HepG2 (cell line): Measurements from ENCODE around the gene FMNL2. TPM values are rescaled to one million over a fixed set of nuclear protein-coding genes. Genes with fewer than 3 reads are reported as not detected.
A peak's percentile ranks its signal among the peaks of the same experiment; 100 is the strongest.

Experiments used
- AHDC1 ChIP-seq: sonication (generic); formaldehyde crosslinking; IDR thresholded peaks from 2 replicates; pipeline ENCODE4 v1.5.1; 2020; ENCODE audit warnings: mild to moderate bottlenecking, missing genetic modification reagents, borderline replicate concordance
- GFI1 ChIP-seq: sonication (generic); formaldehyde crosslinking; IDR thresholded peaks from 2 replicates; pipeline ENCODE4 v1.5.0; 2020; ENCODE audit warnings: missing genetic modification reagents, mild to moderate bottlenecking, borderline replicate concordance
- GPBP1L1 ChIP-seq: sonication (generic); formaldehyde crosslinking; IDR thresholded peaks from 2 replicates; pipeline ENCODE4 v1.5.0; 2020; ENCODE audit warnings: mild to moderate bottlenecking, missing genetic modification reagents
- HNRNPK ChIP-seq: fragments of 200-400 bp; formaldehyde crosslinking; IDR thresholded peaks from 2 replicates; pipeline ENCODE4 v1.6.1; 2018; ENCODE audit warnings: low read length, low read depth, moderate library complexity, mild to moderate bottlenecking; ENCODE audit not compliant: poor library complexity, severe bottlenecking
- KDM4B ChIP-seq: sonication (generic); formaldehyde crosslinking; IDR thresholded peaks from 2 replicates; pipeline ENCODE4 v1.4.0; 2020; ENCODE audit warnings: missing genetic modification reagents
- MAZ ChIP-seq, 2 experiments: sonication (generic) in 1 of 2; formaldehyde crosslinking in 1 of 2; IDR thresholded peaks; 2 replicates each; pipeline versions ENCODE4 v1.5.0 to v1.6.1; 2012 to 2020; ENCODE audit warnings: low read depth in 2 of 2, mild to moderate bottlenecking in 2 of 2, borderline replicate concordance in 1 of 2, improper control_type of control experiment in 1 of 2, low read length in 1 of 2, missing genetic modification reagents in 1 of 2, moderate library complexity in 1 of 2
- NBN ChIP-seq: fragments of 450-650 bp; conservative IDR thresholded peaks from 2 replicates; pipeline ENCODE4 v1.6.1; 2017
- NR2C2 ChIP-seq: sonication (generic); formaldehyde crosslinking; IDR thresholded peaks from 2 replicates; pipeline ENCODE4 v1.4.0; 2020; ENCODE audit warnings: missing genetic modification reagents, mild to moderate bottlenecking, moderate library complexity, borderline replicate concordance
- NR2F6 ChIP-seq, 2 experiments: IDR thresholded peaks; 2 replicates each; pipeline ENCODE4 v1.6.1; 2016; ENCODE audit warnings: antibody characterized with exemption in 1 of 2, mild to moderate bottlenecking in 1 of 2
- PITX1 ChIP-seq: sonication (generic); formaldehyde crosslinking; IDR thresholded peaks from 2 replicates; pipeline ENCODE4 v1.5.1; 2020; ENCODE audit warnings: mild to moderate bottlenecking, missing genetic modification reagents
- RAD51 ChIP-seq: fragments of 450-650 bp; IDR thresholded peaks from 2 replicates; pipeline ENCODE4 v1.6.1; 2016; ENCODE audit warnings: borderline replicate concordance
- RBM22 ChIP-seq: fragments of 200-400 bp; formaldehyde crosslinking; optimal IDR thresholded peaks from 2 replicates; pipeline ENCODE3; 2017; ENCODE audit warnings: mild to moderate bottlenecking, low read length, moderate library complexity
- WIZ ChIP-seq: sonication (generic); formaldehyde crosslinking; IDR thresholded peaks from 2 replicates; pipeline ENCODE4 v1.5.1; 2020; ENCODE audit warnings: mild to moderate bottlenecking, missing genetic modification reagents
- ZBTB26 ChIP-seq: IDR thresholded peaks from 2 replicates; pipeline ENCODE4 v1.6.1; 2016; ENCODE audit warnings: missing compliant biosample characterization, missing genetic modification reagents, borderline replicate concordance
- ZGPAT ChIP-seq: IDR thresholded peaks from 2 replicates; pipeline ENCODE4 v1.6.1; 2016; ENCODE audit warnings: mild to moderate bottlenecking
- ZMYM4 ChIP-seq: sonication (generic); formaldehyde crosslinking; IDR thresholded peaks from 2 replicates; pipeline ENCODE4 v1.8.1; 2023; ENCODE audit warnings: mild to moderate bottlenecking, missing genetic modification reagents
- ZNF205 ChIP-seq: IDR thresholded peaks from 2 replicates; pipeline ENCODE4 v1.6.1; 2018; ENCODE audit warnings: missing biosample characterization, missing genetic modification reagents
- ZNF24 ChIP-seq: fragments of 450-650 bp; IDR thresholded peaks from 2 replicates; pipeline ENCODE4 v1.6.1; 2017; ENCODE audit warnings: antibody characterized with exemption, mild to moderate bottlenecking
- ZNF570 ChIP-seq: sonication (generic); formaldehyde crosslinking; IDR thresholded peaks from 2 replicates; pipeline ENCODE4 v1.4.0; 2020; ENCODE audit warnings: mild to moderate bottlenecking, missing genetic modification reagents, borderline replicate concordance
- ZNF580 ChIP-seq: IDR thresholded peaks from 2 replicates; pipeline ENCODE4 v1.6.1; 2016; ENCODE audit warnings: low read depth, borderline replicate concordance
- polyA plus RNA-seq, 8 experiments: library from polyadenylated mRNA; depleted of rRNA in 3 of 8; stranded (reverse) in 7 of 8; unstranded in 1 of 8; fragments of >200 nt; fragmentation: Illumina TruSeq in 4 of 8; extraction: Trizol in 4 of 8; gene quantifications; 2 replicates each; pipeline versions ENCODE4 v1.2.1 to v1.2.3, GENCODE V29; 2011 to 2016; ENCODE audit warnings: low read depth in 4 of 8, missing spikeins in 1 of 8, mixed read lengths in 1 of 8; ENCODE audit not compliant: insufficient read depth in 1 of 8
- total RNA-seq, 5 experiments: library from RNA; depleted of rRNA; stranded (reverse); fragments of >200 nt; fragmentation: Illumina TruSeq; extraction: Trizol; gene quantifications; 2 replicates each; pipeline ENCODE4 v1.2.3, GENCODE V29; 2016; ENCODE audit warnings: low read depth in 1 of 5

The FMNL2 gene
- total and polyA plus RNA-seq, 2 of the 13 experiments (the other 11 are each of a cell fraction or from before 2014, with no cell fraction given): 66.5 to 67.7 TPM

DNA sequence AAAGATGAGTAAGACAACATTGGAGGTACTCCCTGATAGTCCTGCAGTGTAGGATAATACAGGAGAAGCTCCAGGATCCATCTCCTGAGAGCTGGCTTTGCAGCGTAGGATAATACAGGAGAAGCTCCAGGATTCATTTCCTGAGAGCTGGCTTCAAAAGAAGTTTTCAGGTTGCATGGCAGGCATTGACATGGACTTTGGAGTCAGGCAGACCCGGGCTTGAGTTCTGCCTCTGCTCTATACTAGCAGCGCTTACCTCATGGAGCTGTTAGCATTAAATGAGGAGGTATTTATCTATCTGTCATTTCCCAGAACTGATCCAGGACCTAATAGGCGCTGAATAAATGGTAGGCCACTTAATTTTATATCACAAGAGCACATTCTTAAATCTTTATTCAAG is 97.8 kb downstream of the FMNL2 start (continued):
- TF ChIP-seq ZGPAT (peak; percentile 42; the same call in 1 of the 2 replicates), AHDC1 (peak; percentile 65; the same call in 1 of the 2 replicates), ZMYM4 (peak; percentile 84), GFI1 (CRISPR knock-in tag) (0 out of 2 replicates have a peak, but pooled peaks have one; percentile 18), RAD51 (no peak), PITX1 (CRISPR knock-in tag) (0 out of 2 replicates have a peak, but pooled peaks have one; percentile 31), RBM22 (peak; percentile 20), NBN (no peak), ZNF24 (0 out of 2 replicates have a peak, but pooled peaks have one; percentile 23), WIZ (CRISPR knock-in tag) (0 out of 2 replicates have a peak, but pooled peaks have one; percentile 37), ZBTB26 (peak; percentile 86), ZNF580 (CRISPR knock-in tag) (peak; percentile 52; the same call in 1 of the 2 replicates), GPBP1L1 (no peak), HNRNPK (no peak), ZNF205 (no peak), NR2F6 (IDR thresholded peaks at IDR 0.05) (no peak), NR2F6 (CRISPR knock-in tag; IDR thresholded peaks at IDR 0.05) (0 out of 2 replicates have a peak, but pooled peaks have one; percentile 5), NR2C2 (CRISPR knock-in tag) (0 out of 2 replicates have a peak, but pooled peaks have one; percentile 24), MAZ (IDR thresholded peaks at IDR 0.05; ENCODE audit: borderline replicate concordance, low read depth, low read length) (no peak), MAZ (CRISPR knock-in tag; IDR thresholded peaks at IDR 0.05; ENCODE audit: low read depth) (no peak), ZNF570 (CRISPR knock-in tag) (no peak), KDM4B (CRISPR knock-in tag) (no peak)
